Activated T-cell treated with anti-CD3 and anti-CD28 coated beads for 48 hours (primary cell): ENCODE data around the gene CRLF3.
"Not testable (repeated sequence)": the region's sequence is repeated elsewhere in the genome, so short reads cannot be mapped to it uniquely, and the experiment has no call there.

Experiments used
- DNase-seq: peaks from one replicate; pipeline ENCODE4 v3.0.0-alpha.2; 2020; ENCODE audit warnings: low read depth

The CRLF3 gene

DNA sequence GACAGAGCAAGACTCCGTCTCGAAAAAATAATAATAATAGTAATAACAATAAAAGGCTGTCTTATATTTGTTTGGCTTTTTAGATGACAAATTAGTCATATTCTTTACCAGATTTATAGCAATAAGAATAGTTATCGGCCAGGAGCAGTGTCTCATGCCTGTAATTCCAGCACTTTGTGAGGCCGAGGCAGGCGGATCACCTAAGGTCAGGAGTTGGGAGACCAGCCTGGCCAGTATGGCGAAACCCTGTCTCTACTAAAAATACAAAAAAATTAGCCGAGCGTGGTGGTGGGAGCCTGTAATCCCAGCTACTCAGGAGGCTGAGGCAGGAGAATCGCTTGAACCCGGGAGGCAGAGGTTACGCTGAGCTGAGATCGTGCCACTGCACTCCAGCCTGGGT lies 10.3 kb downstream of the CRLF3 start:
- not testable (repeated sequence) for DNase-seq

DNA sequence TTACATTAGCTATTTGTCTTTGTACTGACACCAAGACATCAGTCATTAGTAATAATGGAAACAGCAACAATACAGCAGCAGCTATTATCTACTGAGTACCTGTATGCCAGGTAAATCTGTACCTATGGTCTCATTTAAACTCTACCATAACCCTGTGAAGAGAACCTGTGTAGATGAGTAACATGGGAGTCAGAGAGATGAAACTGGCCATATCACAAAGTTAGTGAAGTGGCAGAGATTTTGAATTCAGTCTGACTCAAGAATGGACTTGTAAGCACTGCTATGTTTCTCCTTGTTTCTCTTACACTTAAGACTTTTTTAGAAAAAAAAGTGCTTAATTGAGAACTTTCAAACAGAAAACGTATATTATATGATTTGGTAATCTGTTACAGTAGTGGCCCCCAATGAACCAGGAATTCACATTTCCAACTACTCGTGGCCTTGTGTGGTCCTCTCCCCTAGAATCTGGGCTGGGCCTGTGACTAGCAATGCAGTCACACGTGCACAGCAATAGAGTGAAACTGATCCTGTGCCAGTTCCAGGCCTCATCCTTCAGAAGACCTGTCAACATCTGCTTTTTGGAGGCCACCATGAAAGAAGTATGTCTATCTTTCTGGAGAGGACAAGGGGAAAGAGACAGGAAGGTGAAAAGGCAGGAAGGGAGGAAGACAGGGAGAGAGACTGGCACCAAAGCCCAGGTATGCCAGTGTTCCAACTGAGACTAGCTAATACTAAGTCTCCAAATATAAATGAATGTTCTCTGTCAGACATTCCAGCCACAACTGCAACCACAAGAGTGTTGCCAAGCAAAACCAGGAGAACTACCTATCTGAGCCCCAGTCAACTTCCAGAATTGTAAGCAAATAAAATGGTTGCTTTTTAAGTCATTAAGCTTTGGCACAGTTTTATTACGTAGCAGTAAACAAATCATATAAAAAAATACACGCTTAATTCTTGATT lies 12.0 kb downstream of the CRLF3 start:
- no peak for DNase-seq

DNA sequence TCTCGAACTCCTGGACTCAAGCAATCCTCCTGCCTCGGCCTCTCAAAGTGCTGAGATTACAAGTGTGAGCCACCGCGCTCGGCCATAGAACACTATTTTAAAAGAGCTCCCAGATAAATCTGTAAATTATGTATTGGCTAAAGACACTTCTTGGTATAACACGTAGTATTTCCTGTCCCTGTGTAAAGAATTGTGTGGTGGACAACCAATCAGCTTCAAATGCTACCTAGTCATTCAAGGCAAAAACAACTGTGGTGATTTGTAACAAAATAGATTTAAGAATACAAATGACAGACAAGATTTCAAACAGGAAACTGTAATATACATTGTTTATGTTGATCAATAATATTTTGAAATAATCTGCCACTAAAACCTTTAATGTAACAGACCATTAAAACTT lies 14.6 kb downstream of the CRLF3 start:
- DNase-seq: no peak

DNA sequence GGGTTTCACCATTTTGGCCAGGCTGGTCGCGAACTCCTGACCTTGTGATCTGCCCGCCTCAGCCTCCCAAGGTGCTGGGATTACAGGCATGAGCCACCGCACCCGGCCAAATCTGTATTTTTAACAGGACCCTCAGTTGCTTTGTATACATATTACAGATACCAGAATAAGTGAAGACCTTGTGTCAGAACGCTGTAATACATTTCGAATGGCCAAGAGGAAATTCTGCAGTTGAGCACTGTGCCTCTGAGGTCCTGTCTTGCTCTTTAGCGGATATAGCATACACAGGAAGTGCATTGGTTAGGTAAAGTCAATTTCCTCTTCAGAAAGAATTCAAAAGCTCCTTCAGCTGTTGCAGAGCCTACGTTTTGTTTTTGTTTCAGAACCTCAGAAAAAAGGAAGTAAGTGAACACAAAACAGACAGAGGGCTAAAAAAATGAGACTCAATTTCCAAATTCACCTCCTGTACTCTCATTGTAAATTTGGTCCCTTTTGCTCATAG lies 15.7 kb downstream of the CRLF3 start:
- no peak for DNase-seq

DNA sequence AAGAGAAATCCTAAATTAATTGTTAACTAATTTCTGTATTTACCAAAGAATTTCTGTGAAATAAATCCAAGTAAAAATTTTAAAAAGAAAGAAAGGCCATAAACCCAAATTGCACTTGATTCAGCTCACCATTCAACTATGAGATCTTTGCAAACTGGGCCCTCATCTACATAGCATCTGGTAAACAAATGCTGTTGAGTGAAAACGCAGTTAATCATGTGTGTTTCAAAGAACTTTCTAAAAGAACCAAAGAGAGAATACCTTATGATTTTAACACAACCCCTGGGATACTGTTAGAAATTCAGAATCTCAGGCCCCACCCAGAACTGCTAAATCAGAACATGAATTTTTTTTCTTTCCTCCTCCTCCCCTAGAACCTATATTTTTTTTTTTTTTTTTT lies 16.6 kb downstream of the CRLF3 start:
- no peak for DNase-seq

DNA sequence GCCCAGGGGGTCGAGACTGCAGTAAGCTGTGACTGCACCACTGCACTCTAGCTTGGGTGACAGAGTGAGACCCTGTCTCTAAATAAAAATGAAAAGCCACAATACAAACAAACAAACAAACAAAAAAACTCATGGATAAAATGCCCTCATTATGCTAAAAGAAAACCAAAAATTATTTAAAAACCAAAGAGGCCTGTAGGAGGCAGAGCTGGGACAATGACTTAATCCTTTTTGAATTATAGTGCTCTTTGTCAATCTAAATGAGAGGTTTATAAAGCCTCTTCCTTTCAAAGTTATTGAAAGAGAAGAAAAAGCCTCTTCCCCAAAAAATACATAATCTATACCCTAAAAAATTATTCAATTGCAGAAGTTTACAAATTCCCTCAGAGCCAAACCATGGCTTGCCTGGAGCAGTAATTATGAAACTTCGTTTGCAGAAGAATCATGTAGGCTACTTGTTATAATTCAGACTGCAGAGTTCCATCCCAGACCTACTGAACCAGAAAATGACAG lies 18.5 kb downstream of the CRLF3 start:
- DNase-seq: no peak

DNA sequence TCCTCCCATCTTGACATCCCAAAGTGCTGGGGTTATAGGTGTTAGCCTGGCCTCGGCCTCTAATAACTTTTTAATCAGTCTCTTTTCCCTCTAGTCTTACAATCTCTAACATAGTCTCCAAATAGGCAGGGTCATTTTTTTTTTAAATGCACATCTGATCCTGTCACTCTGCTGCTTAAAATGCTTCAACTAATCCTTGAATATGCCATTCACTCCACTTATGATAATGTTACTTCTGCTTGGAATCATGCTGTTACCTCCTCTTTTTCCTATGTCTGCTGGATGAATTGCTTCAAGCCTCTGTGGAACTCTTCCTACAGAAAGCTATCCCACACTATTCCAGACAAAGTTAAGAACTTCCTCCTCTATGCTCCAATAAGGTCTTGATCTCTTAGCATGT lies 22.8 kb downstream of the CRLF3 start:
- DNase-seq: no peak

DNA sequence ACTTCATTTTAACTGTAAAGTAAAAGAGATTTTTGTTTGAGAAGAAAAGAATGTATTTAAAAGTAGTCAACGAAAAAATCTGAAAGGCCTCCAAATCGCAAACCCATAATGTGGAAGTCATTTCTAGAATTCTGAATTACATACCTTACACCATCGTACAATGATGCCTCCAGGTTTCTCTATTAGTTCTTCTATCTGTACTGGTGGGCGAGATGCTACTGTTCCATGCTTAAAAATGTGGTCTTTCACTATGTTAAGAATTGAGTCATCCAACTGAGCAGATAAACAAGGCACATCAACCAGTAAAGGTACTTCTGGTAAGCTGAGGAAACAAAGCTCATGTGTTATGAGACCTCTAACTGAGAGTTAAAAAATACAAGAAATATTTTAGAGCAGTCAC lies 28.5 kb downstream of the CRLF3 start:
- no peak for DNase-seq

DNA sequence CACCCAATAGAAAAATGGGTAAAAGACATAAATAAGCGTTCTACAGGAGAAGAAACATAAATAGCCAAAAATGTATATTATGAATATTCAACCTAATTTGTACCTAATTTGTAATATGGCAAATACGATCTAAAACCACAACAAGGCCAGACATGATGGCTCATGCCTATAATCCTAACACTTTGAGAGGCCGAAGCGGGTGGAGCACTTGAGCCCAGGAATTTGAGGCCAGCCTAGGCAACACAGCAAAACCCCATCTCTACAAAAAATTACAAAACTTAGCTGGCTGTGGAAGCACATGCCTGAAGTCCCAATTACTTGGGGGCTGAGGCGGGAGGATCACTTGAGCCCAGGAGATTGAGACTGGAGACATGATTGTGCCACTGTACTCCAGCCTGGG lies 30.1 kb downstream of the CRLF3 start:
- no peak for DNase-seq

DNA sequence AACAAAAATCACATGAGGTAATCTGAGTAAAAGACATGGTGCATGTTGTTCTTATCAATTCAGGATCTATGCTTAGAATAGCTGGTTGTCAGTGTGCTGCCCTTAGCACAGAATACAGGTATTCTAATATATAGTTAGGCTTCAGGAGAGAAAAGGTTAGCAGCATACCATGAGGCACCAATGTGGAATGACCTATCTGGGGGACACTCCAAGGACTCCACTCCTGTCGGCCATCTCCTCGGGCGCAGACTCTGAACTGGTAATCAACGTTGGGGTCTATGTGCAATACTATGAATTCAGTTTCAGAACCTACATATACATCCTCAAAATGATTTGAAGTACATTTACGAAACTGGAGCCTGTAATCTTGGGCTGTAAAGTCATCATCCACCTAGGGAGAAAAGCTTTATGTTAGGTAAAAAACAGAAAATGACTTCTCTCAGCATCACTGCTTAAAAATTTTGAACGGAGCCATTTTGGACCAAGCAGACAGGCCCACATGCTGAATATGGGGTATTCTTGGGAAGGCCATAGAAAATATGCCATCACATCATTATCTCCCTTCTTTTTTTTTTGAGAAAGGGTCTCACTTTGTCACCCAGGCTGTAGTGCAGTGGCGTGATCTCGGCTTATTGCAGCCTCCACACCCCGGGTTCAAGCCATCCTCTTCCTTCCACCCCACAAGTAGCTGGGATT lies 31.1 kb downstream of the CRLF3 start:
- no peak for DNase-seq

DNA sequence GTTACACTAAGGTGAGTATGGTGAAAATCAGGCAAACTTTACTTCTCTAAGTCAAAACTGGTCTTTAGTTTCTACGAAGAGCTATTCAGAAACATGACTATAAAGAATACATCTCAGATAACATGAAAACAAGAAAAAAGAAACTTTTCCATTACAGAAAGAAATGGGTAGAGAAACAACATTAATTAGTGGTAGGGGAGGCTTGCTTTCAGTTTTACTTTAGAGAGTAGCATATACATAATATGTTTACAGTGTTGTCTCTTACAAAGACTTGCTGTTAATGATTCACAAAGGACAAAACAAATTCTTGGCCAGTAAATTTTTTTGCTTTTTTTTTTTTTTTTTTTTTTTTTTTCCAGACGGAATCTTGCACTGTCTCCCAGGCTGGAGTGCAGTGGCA lies 34.2 kb downstream of the CRLF3 start:
- DNase-seq: no peak

DNA sequence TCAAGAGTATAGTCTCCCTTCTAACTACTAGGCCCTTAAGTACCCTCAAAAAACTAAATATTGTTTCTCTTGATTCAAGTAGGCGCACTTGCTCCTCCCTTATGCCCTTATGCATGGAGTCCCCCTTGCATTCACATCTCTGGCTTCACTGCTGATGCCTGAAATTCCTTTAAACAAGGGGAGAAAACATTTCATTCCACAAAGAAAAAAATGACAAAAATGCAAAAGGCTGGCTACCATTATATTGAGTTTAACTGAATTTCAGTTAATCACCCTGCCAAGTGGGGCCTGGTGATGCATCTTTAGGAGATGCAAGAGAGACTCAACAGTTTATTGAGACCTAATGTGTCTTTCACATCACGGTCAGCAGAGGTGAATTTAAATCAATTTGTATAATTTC lies 35.6 kb downstream of the CRLF3 start:
- no peak for DNase-seq

DNA sequence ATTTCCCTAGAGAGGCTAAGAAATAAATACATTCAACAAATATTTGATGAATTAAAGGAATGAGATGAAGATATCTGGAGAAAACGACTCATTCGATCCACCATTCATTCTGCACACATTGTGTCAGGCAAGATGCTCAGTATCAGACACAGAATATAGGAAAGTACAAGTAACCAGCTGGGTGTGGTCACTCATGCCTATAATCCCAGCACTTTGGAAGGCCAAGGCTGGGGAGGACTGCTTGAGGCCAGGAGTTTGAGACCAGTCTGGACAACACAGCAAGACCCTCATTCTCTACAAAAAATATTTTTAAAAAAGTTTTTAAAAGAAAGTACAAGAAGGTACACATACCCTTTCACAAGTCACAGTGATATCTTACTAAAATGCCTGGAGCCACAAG lies 42.3 kb downstream of the CRLF3 start:
- no peak for DNase-seq

DNA sequence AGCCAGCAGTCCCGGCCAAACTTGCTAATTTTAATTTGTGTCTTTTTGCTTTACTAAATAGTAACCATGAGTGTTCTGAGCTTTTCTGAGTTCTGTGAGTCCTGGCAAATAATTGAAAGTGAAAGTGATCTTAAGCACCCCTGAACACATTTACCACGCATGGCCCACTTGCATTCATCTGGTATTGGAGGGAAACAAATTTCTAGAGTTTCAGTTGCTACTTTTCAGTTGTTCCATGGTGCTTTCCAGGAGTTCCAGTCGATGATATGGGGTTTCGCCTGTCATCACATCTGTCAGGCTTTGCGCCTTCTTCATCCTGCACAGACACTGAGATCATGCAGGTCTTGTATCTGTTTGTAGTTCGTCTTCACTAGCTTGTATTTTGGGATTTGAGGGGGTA lies 44.1 kb downstream of the CRLF3 start:
- DNase-seq: no peak

DNA sequence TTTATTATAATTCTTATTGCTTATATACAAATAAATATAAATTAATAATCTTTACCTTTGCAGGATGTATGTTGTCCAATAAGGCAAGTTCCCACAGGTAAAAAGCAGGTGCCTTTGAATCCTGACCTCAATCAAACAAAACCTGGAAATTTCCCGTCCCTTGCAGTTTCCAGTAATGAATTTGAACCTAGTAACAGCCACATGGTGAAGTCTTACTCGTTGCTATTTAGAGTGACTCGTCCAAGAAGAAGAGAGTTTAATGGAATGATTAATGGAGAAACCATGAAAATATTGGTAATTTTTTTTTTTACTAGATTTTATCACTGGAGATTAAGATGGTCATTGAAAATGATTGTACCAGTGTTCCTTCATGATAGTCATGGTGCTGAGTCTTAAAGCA lies 55.7 kb downstream of the CRLF3 start:
- DNase-seq: not testable (repeated sequence)

DNA sequence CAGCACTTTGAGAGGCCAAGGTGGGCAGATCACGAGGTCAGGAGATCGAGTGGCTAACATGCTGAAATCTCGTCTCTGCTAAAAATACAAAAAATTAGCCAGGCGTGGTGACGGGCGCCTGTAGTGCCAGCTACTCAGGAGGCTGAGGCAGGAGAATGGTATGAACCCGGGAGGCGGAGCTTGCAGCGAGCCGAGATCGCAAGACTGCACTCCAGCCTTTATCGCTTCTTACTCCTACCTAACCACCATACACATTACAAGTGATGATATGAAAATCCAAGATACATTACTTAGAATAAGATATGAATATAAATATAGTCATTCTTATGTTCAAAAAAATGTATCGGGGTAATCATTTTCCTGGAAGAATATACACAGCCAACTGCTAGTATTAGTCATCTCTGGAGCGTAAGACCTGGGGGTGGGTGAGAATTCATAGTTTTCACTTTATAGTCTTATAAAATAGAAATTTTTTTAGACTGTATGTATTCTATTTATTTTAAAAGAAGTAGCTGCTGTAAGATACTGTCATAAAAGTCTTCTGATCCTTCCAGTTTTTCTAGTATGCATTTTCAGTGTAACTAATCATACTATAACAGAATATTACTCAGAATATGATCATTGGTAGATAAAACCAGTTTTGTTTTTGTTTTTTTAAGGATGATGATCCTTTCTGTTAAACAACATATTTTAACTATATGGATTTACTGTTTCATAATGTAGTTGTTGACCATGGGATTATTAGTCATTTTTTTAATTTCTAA lies 56.7 kb downstream of the CRLF3 start:
- DNase-seq: not testable (repeated sequence)

DNA sequence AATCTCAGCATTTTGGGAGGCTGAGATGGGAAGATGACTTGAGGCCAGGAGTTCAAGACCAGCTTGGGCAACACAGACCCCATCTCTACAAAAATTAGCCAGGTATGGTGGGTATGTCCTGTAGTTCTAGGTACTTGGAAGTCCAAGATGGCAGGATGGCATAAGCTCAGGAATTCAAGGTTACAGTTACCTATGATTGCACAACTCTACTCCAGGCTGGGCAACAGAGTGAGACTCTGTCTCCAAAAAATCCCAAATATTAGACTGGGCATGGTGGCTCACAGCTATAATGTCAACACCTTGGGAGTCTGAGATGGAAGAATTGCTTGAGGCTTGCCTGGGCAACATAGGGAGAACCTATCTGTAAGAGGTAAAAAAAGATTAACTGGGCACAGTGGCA lies 63.4 kb downstream of the CRLF3 start:
- no peak for DNase-seq

DNA sequence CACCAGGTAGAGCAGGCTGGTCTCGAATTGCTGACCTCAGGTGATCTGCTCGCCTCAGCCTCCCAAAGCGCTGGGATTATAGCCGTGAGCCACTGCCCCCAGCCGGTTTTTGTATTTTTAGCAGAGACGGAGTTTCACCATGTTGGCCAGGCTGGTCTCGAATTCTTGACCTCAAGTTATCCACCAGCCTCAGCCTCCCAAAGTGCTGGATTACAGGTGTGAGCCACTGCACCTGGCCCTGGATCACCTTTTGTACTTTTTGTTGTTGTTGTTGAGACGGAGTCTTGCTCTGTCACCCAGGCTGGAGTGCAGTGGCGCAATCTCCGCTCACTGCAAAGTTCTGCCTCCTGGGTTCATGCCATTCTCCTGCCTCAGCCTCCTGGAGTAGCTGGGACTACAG lies 71.2 kb downstream of the CRLF3 start:
- DNase-seq: not testable (repeated sequence)

DNA sequence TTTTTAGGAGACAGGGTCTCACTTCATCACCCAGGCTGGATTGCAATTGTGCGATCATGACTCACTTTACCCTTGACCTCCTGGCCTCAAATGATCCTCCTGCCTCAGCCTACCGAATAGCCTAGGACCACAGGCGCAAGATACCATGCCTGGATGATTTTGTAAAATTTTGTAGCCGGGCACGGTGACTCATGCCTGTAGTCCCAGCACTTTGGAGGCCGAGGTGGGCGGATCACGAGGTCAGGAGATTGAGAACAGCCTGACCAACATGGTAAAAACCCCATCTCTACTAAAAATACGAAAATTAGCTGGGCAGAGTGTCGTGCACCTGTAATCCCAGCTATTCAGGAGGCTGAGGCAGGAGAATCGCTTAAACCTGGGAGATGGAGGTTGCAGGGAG lies 73.5 kb downstream of the CRLF3 start:
- not testable (repeated sequence) for DNase-seq

DNA sequence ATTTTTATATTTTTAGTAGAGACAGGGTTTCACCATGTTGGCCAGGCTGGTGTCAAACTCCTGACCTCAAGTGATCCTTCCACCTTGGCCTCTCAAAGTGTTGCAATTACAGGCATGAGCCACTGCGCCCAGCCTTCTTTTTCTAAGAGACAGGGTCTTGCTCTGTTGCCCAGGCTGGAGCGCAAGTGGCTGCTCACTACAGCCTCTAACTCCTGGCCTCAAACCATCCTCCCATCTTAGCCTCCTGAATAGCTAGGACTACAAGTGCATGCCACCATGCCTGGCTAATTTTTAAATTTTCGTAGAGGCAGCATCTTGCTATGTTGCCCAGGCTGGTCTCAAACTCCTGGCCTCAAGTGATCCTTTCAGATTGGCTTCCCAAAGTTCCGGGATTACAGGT lies 76.9 kb downstream of the CRLF3 start:
- not testable (repeated sequence) for DNase-seq

DNA sequence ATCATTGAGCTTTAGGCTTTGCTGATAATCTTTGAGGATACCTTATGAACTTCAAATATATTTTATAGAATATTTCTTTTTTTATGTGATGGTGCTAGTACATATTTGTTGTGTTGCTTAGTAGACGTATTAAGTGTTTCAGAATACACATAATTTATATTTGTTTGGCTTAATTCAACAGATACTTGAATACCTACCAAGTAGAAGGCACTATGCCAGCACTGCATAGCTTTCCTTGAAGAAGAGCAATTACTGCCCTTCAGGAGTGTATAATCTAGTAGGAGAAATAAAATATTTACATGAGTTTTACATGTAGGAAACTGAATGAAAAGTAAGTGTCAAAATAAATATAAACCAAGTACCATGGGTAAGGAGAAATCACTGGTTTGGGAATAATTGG lies 81.8 kb downstream of the CRLF3 start:
- DNase-seq: not testable (repeated sequence)

DNA sequence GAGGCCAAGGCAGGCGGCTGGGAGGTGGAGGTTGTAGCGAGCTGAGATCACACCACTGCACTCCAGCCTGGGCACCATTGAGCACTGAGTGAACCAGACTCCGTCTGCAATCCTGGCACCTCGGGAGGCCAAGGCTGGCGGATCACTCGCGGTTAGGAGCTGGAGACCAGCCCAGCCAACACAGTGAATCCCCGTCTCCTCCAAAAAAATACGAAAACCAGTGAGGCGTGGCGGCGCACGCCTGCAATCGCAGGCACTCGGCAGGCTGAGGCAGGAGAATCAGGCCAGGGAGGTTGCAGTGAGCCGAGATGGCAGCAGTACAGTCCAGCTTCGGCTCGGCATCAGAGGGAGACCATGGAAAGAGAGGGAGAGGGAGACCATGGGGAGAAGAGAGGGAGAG lies 88.1 kb downstream of the CRLF3 start:
- not testable (repeated sequence) for DNase-seq
